ENCODE measurements around the gene TP53INP2. TPM values are rescaled to one million over a fixed set of nuclear protein-coding genes. Genes with fewer than 3 reads are reported as not detected.
"Not testable (repeated sequence)": the region's sequence is repeated elsewhere in the genome, so short reads cannot be mapped to it uniquely, and the experiment has no call there.

Gene TP53INP2
- polyA plus RNA-seq, 3 donors, result 0.46 to 20.6 (median 0.66) TPM

DNA sequence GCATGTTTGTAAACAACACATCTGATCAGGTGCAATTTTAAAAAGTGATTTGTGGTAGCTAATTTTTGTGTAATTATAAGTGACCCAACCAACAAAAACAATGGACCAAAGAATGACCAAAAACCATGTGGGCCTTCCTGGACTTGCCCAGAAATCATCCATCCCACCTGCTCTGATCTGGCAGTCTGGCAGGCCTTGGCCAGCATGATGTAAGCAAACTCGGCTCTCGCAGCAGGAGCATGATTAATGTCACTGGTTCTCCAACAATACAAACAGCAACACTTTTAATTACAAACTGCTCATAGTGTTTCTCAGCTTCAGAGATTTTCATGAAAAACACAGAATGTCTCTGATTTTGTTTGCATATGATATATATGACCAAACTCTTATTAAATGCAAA, 16.1 kb downstream of the TP53INP2 start:
- DNase-seq, result no peak
- Histone ChIP-seq H2AFZ (ENCODE audit: insufficient read depth, low read depth, low read length, poor library complexity, severe bottlenecking) (no peak overlapping the region), H4K20me1 (ENCODE audit: insufficient read depth, low read length) (no peaks in the 10 kb centered on the region), H3K27me3 (ENCODE audit: control insufficient read depth in 2 of 2, insufficient read depth in 2 of 2, low read length in 2 of 2) (no peaks in the 10 kb centered on the region), H3K9me3 (replicated peaks in 1 of 2; ENCODE audit: control insufficient read depth in 1 of 2, insufficient read depth in 1 of 2, low read length in 2 of 2) (no peaks in the 10 kb centered on the region), H3K4me3 (replicated peaks in 1 of 3; ENCODE audit: low read depth in 2 of 3, low read length in 3 of 3) (no peak overlapping the region), H3K27ac (ENCODE audit: low read depth in 1 of 2, low read length in 2 of 2) (no peak overlapping the region), H3K4me2 (replicated peaks; ENCODE audit: extremely low read depth, low read length, poor library complexity, severe bottlenecking) (no peak overlapping the region), H3K36me3 (replicated peaks in 1 of 2; ENCODE audit: control insufficient read depth in 1 of 2, insufficient read depth in 2 of 2, low read length in 2 of 2) (peaks cover 53 to 93% of the 10 kb centered on the region in 2 donors), H3K9ac (ENCODE audit: insufficient read depth, low read length, poor library complexity, severe bottlenecking) (no peak overlapping the region), H3K4me1 (ENCODE audit: control insufficient read depth in 1 of 2, insufficient read depth in 2 of 2, low read length in 2 of 2) (no peaks in the 10 kb centered on the region), H3K79me2 (ENCODE audit: insufficient read depth, low read length) (no peaks in the 10 kb centered on the region)
- Mint-ChIP-seq H3K27ac (no peak overlapping the region), H3K9me3 (no peaks in the 10 kb centered on the region), H3K36me3 (peaks cover 67 to 80% of the 10 kb centered on the region in 2 donors), H3K4me1 (no peaks in the 10 kb centered on the region), H3K27me3 (ENCODE audit: low read depth in 3 of 3) (no peaks in the 10 kb centered on the region), H3K4me3 (no peak overlapping the region)
- TF ChIP-seq, protein P1, sequence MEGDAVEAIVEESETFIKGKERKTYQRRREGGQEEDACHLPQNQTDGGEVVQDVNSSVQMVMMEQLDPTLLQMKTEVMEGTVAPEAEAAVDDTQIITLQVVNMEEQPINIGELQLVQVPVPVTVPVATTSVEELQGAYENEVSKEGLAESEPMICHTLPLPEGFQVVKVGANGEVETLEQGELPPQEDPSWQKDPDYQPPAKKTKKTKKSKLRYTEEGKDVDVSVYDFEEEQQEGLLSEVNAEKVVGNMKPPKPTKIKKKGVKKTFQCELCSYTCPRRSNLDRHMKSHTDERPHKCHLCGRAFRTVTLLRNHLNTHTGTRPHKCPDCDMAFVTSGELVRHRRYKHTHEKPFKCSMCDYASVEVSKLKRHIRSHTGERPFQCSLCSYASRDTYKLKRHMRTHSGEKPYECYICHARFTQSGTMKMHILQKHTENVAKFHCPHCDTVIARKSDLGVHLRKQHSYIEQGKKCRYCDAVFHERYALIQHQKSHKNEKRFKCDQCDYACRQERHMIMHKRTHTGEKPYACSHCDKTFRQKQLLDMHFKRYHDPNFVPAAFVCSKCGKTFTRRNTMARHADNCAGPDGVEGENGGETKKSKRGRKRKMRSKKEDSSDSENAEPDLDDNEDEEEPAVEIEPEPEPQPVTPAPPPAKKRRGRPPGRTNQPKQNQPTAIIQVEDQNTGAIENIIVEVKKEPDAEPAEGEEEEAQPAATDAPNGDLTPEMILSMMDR (IDR thresholded peaks at IDR 0.05), result no peak
- intact Hi-C loops (cut with micrococcal nuclease), result no loop called here
- 83% methylated on average over 2 of the region's 2 CpGs for WGBS (ENCODE audit: insufficient coverage)

DNA sequence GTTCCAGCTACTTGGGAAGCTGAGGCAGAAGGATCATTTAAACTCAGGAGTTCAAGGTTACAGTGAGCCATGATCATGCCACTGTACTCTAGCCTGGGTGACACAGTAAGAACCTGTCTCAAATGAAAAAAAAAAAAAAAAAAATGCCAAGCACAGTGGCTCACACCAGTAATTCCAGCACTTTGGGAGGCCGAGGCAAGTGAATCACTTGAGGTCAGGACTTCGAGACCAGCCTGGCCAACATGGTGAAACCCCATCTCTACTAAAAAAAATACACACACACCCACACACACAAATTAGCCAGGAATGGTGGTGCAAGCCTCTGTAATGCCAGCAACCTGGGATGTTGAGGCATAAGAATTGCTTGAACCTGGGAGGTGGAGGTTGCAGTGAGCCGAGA, 18.4 kb downstream of the TP53INP2 start:
- H3K27ac Mint-ChIP-seq; H3K4me3 ChIP-seq (replicated peaks in 1 of 3; ENCODE audit: low read depth in 2 of 3, low read length in 3 of 3); H3K27ac ChIP-seq (ENCODE audit: low read depth in 1 of 2, low read length in 2 of 2); H2AFZ ChIP-seq (ENCODE audit: insufficient read depth, low read depth, low read length, poor library complexity, severe bottlenecking); H3K27me3 ChIP-seq (ENCODE audit: control insufficient read depth in 2 of 2, insufficient read depth in 2 of 2, low read length in 2 of 2); DNase-seq; H3K4me3 Mint-ChIP-seq; intact Hi-C loops (cut with micrococcal nuclease); H4K20me1 ChIP-seq (ENCODE audit: insufficient read depth, low read length); H3K4me1 ChIP-seq (ENCODE audit: control insufficient read depth in 1 of 2, insufficient read depth in 2 of 2, low read length in 2 of 2); H3K9me3 ChIP-seq (replicated peaks in 1 of 2; ENCODE audit: control insufficient read depth in 1 of 2, insufficient read depth in 1 of 2, low read length in 2 of 2); H3K4me1 Mint-ChIP-seq; H3K27me3 Mint-ChIP-seq (ENCODE audit: low read depth in 3 of 3); H3K4me2 ChIP-seq (replicated peaks; ENCODE audit: extremely low read depth, low read length, poor library complexity, severe bottlenecking); H3K9ac ChIP-seq (ENCODE audit: insufficient read depth, low read length, poor library complexity, severe bottlenecking); H3K79me2 ChIP-seq (ENCODE audit: insufficient read depth, low read length); H3K9me3 Mint-ChIP-seq: not testable (repeated sequence)
- peaks cover 59 to 95% of the 10 kb centered on the region in 2 donors for H3K36me3 ChIP-seq (replicated peaks in 1 of 2; ENCODE audit: control insufficient read depth in 1 of 2, insufficient read depth in 2 of 2, low read length in 2 of 2)
- H3K36me3 Mint-ChIP-seq, result peaks cover 71 to 86% of the 10 kb centered on the region in 2 donors
- 93% methylated on average over 3 of the region's 3 CpGs for WGBS (ENCODE audit: insufficient coverage)

Data from CD14-positive monocyte (primary cell).